HEK293 (cell line): Measurements from ENCODE around the gene THG1L.

Source experiments
- HOXA7 ChIP-seq: sonication (generic); formaldehyde crosslinking; IDR thresholded peaks from 2 replicates; pipeline ENCODE4 v1.8.1; 2022; ENCODE audit warnings: missing genetic modification reagents, borderline replicate concordance
- HOXC10 ChIP-seq: sonication (generic); formaldehyde crosslinking; IDR thresholded peaks from 2 replicates; pipeline ENCODE4 v1.8.1; 2023; ENCODE audit warnings: mild to moderate bottlenecking, missing genetic modification reagents
- HOXD13 ChIP-seq: sonication (generic); formaldehyde crosslinking; IDR thresholded peaks from 2 replicates; pipeline ENCODE4 v1.8.0; 2022; ENCODE audit warnings: missing genetic modification reagents, borderline replicate concordance
- KLF9 ChIP-seq: fragments of 450-650 bp; formaldehyde crosslinking; IDR thresholded peaks from 2 replicates; pipeline ENCODE4 v1.5.1; 2016; ENCODE audit warnings: missing biosample characterization, missing genetic modification characterization, low read depth
- SALL2 ChIP-seq: fragments of 450-650 bp; formaldehyde crosslinking; IDR thresholded peaks from 2 replicates; pipeline ENCODE4 v1.5.0; 2017; ENCODE audit warnings: missing biosample characterization, mild to moderate bottlenecking, missing genetic modification characterization, borderline replicate concordance
- SP7 ChIP-seq: fragments of 450-650 bp; formaldehyde crosslinking; IDR thresholded peaks from 2 replicates; pipeline ENCODE4 v1.5.1; 2016; ENCODE audit warnings: missing biosample characterization, missing genetic modification characterization
- TCF7L2 ChIP-seq: IDR thresholded peaks from 2 replicates; pipeline ENCODE4 v1.6.1; 2011; ENCODE audit warnings: low read depth, mild to moderate bottlenecking, inconsistent platforms, low read length, moderate library complexity, borderline replicate concordance
- TSHZ1 ChIP-seq: fragments of 450-650 bp; formaldehyde crosslinking; IDR thresholded peaks from 2 replicates; pipeline ENCODE4 v1.5.1; 2016; ENCODE audit warnings: missing biosample characterization, missing genetic modification characterization, borderline replicate concordance
- YY1 ChIP-seq: fragments of 450-650 bp; formaldehyde crosslinking; IDR thresholded peaks from 2 replicates; pipeline ENCODE4 v1.5.1; 2018; ENCODE audit warnings: missing biosample characterization, missing genetic modification characterization
- ZBTB1 ChIP-seq: fragments of 450-650 bp; formaldehyde crosslinking; IDR thresholded peaks from 2 replicates; pipeline ENCODE4 v1.5.1; 2016; ENCODE audit warnings: missing biosample characterization, missing genetic modification characterization
- ZBTB44 ChIP-seq: fragments of 450-650 bp; IDR thresholded peaks from 2 replicates; pipeline ENCODE4 v1.5.1; 2018; ENCODE audit warnings: missing biosample characterization, mild to moderate bottlenecking, missing genetic modification characterization
- ZBTB48 ChIP-seq: fragments of 450-650 bp; formaldehyde crosslinking; IDR thresholded peaks from 2 replicates; pipeline ENCODE4 v1.5.1; 2016; ENCODE audit warnings: missing biosample characterization, missing genetic modification characterization
- ZFHX2 ChIP-seq: fragments of 450-650 bp; formaldehyde crosslinking; conservative IDR thresholded peaks from 2 replicates; pipeline ENCODE4 v1.5.1; 2016; ENCODE audit warnings: missing biosample characterization, missing genetic modification characterization
- ZFP37 ChIP-seq: fragments of 450-650 bp; formaldehyde crosslinking; IDR thresholded peaks from 2 replicates; pipeline ENCODE4 v1.5.1; 2016; ENCODE audit warnings: missing biosample characterization, missing genetic modification characterization
- ZNF138 ChIP-seq: fragments of 450-650 bp; formaldehyde crosslinking; IDR thresholded peaks from 2 replicates; pipeline ENCODE4 v1.5.1; 2016; ENCODE audit warnings: missing biosample characterization, missing genetic modification characterization, borderline replicate concordance
- ZNF175 ChIP-seq: fragments of 450-650 bp; formaldehyde crosslinking; IDR thresholded peaks from 2 replicates; pipeline ENCODE4 v1.5.1; 2016; ENCODE audit warnings: missing biosample characterization, missing genetic modification characterization
- ZNF266 ChIP-seq: fragments of 450-650 bp; formaldehyde crosslinking; IDR thresholded peaks from 2 replicates; pipeline ENCODE4 v1.5.1; 2016; ENCODE audit warnings: missing biosample characterization, missing genetic modification characterization, low read depth
- ZNF274 ChIP-seq, 2 experiments: fragments of 200-500 bp in 1 of 2; fragments of 450-650 bp in 1 of 2; sonication (Bioruptor generic) in 1 of 2; formaldehyde crosslinking in 1 of 2; IDR thresholded peaks; 2 replicates each; pipeline versions ENCODE4 v1.5.1 to v1.6.1; 2014 to 2016; ENCODE audit warnings: borderline replicate concordance in 1 of 2, inconsistent platforms in 1 of 2, low read length in 1 of 2, missing biosample characterization in 1 of 2, missing genetic modification characterization in 1 of 2
- ZNF280D ChIP-seq: fragments of 450-650 bp; formaldehyde crosslinking; IDR thresholded peaks from 2 replicates; pipeline ENCODE4 v1.5.1; 2016; ENCODE audit warnings: missing biosample characterization, missing genetic modification characterization
- ZNF302 ChIP-seq: fragments of 450-650 bp; formaldehyde crosslinking; IDR thresholded peaks from 2 replicates; pipeline ENCODE4 v1.5.1; 2016; ENCODE audit warnings: missing biosample characterization, missing genetic modification characterization, low read depth
- ZNF398 ChIP-seq: fragments of 450-650 bp; formaldehyde crosslinking; IDR thresholded peaks from 2 replicates; pipeline ENCODE4 v1.5.1; 2017; ENCODE audit warnings: missing biosample characterization, missing genetic modification characterization
- ZNF404 ChIP-seq: fragments of 450-650 bp; formaldehyde crosslinking; IDR thresholded peaks from 2 replicates; pipeline ENCODE4 v1.5.1; 2017; ENCODE audit warnings: missing biosample characterization, missing genetic modification characterization
- ZNF423 ChIP-seq: fragments of 450-650 bp; formaldehyde crosslinking; IDR thresholded peaks from 2 replicates; pipeline ENCODE4 v1.5.1; 2016; ENCODE audit warnings: missing biosample characterization, missing genetic modification characterization
- ZNF501 ChIP-seq: fragments of 450-650 bp; formaldehyde crosslinking; IDR thresholded peaks from 2 replicates; pipeline ENCODE4 v1.5.1; 2016; ENCODE audit warnings: missing biosample characterization, missing genetic modification characterization
- ZNF585B ChIP-seq: fragments of 450-650 bp; formaldehyde crosslinking; IDR thresholded peaks from 2 replicates; pipeline ENCODE4 v1.5.1; 2016; ENCODE audit warnings: missing biosample characterization, missing genetic modification characterization
- ZNF658 ChIP-seq: fragments of 450-650 bp; formaldehyde crosslinking; IDR thresholded peaks from 2 replicates; pipeline ENCODE4; 2016; ENCODE audit warnings: missing biosample characterization, missing genetic modification characterization
- ZNF660 ChIP-seq: fragments of 450-650 bp; IDR thresholded peaks from 2 replicates; pipeline ENCODE4 v1.5.1; 2018; ENCODE audit warnings: missing biosample characterization, mild to moderate bottlenecking, missing genetic modification characterization
- ZNF785 ChIP-seq: fragments of 450-650 bp; formaldehyde crosslinking; IDR thresholded peaks from 2 replicates; pipeline ENCODE4 v1.5.1; 2016; ENCODE audit warnings: missing biosample characterization, missing genetic modification characterization
- ZNF792 ChIP-seq: fragments of 450-650 bp; formaldehyde crosslinking; IDR thresholded peaks from 2 replicates; pipeline ENCODE4 v1.5.1; 2016; ENCODE audit warnings: missing biosample characterization, missing genetic modification characterization
- ZNF830 ChIP-seq: fragments of 450-650 bp; IDR thresholded peaks from 2 replicates; pipeline ENCODE4 v1.5.0; 2018; ENCODE audit warnings: missing biosample characterization, missing genetic modification characterization, low read depth, mild to moderate bottlenecking, moderate library complexity

Gene THG1L

GRCh38 chr5:157743163-157744050, 12.2 kb downstream of the THG1L start, which contains the start of gene LSM11 (continued):
- no peak for TF ChIP-seq HOXA7 (CRISPR knock-in tag)
- TF ChIP-seq ZNF501 (tag by site-specific recombination), result no peak
- TF ChIP-seq ZFHX2, result no peak; the same call in 1 of the 2 replicates
- TF ChIP-seq ZNF398 (tag by site-specific recombination), result no peak
- peak; percentile 77 for TF ChIP-seq YY1 (tag by site-specific recombination)
- 0 out of 2 replicates have a peak, but pooled peaks have one; percentile 57 for TF ChIP-seq HOXC10 (CRISPR knock-in tag)
- 0 out of 2 replicates have a peak, but pooled peaks have one; percentile 27 for TF ChIP-seq SP7 (tag by site-specific recombination)
- no peak for TF ChIP-seq ZNF658 (tag by site-specific recombination)
- TF ChIP-seq ZBTB44 (tag by site-specific recombination), result peak; percentile 40; the same call in 1 of the 2 replicates
- no peak for TF ChIP-seq ZNF280D
- no peak for TF ChIP-seq ZNF302
- no peak for TF ChIP-seq ZNF785
- TF ChIP-seq ZNF792 (tag by site-specific recombination), result no peak
- TF ChIP-seq SALL2 (tag by site-specific recombination), result no peak
- TF ChIP-seq ZNF266 (tag by site-specific recombination), result no peak
- no peak for TF ChIP-seq ZFP37 (tag by site-specific recombination)
- TF ChIP-seq ZNF830 (tag by site-specific recombination), result no peak
- no peak for TF ChIP-seq ZNF585B (tag by site-specific recombination)
- TF ChIP-seq KLF9 (tag by site-specific recombination), result peak; percentile 98
- peak; percentile 87 for TF ChIP-seq ZNF660 (tag by site-specific recombination)
- no peak for TF ChIP-seq TCF7L2
- no peak for TF ChIP-seq ZNF423 (tag by site-specific recombination)
- no peak for TF ChIP-seq ZNF175 (tag by site-specific recombination)
- TF ChIP-seq ZBTB48 (tag by site-specific recombination), result no peak
- TF ChIP-seq ZNF138 (tag by site-specific recombination), result no peak
- TF ChIP-seq ZNF274 (IDR thresholded peaks at IDR 0.05; ENCODE audit: low read length), result no peak
- no peak for TF ChIP-seq ZNF274 (tag by site-specific recombination; IDR thresholded peaks at IDR 0.05; ENCODE audit: borderline replicate concordance)
- TF ChIP-seq ZBTB1, result no peak
- TF ChIP-seq ZNF404, result no peak
- no peak for TF ChIP-seq HOXD13 (CRISPR knock-in tag)
- TF ChIP-seq TSHZ1, result no peak
